GM12872 (cell line): ENCODE measurements around the gene ERICH6B.

Experiments
- CTCF ChIP-seq: IDR thresholded peaks from 3 replicates; pipeline ENCODE4 v1.5.1; 2011; ENCODE audit warnings: low read depth, mild to moderate bottlenecking, low read length, moderate library complexity; ENCODE audit not compliant: insufficient read depth

Gene ERICH6B

DNA sequence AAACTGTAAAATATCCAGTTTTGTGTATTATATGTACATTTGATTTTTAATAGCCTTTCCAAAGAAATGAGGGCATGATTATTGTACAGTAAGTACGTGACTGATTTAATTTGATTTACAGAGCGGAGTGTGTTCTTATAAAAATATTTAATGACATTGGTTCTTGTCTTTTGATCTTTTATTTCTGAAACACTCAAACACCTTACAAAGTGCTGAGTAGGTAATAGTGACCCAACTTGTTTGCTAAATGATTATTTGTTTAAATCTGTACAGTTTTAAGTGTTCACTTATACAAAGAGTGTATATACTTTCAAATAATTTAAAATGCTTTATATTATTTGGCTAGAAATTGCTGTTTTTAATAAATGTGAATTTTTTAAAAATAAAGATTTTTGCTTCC, 79.3 kb downstream of the ERICH6B start:
- no peak for TF ChIP-seq CTCF

DNA sequence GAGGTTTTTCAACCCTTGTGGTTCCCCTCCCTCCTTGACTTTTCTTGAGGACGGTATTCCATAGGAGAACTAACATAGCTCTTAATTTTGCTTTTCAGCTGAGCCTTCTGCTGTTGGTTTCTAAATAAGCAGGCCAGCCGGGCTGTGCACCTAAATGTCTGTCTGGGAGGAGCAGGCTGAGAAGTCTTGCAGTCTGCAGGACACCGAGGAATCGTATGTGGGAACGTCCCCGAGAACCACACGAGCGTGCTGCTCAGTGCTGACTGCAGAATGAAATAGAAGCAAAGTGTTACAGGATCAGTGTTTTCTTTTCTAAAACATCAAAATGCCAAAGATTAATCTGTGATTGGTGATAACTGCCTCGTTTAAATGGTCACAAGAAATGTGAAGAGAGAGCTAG, 80.9 kb downstream of the ERICH6B start:
- TF ChIP-seq CTCF: no peak

DNA sequence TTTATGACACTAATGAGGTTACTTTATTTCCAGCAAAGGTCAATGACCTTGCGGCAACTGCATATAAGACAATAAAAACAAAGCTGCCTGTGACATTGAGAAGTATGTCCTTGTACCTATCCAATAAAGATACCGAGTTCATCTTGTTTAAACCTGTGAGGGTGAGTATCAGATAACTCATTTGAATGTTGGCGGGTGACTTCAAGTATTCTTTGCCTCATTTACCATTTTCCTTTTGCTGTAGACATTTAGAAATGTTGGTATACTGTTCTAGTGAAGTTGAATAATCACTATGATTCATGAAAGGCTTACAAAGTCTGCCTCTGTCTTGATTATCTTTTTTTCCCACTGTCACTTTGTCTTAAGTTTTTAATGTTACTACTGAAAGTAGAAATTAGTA, 85.8 kb downstream of the ERICH6B start:
- no peak for TF ChIP-seq CTCF

- TF ChIP-seq CTCF: no peak
Observed at GRCh38 chr13:45527699-45528462, 87.7 kb downstream of the ERICH6B start.

- TF ChIP-seq CTCF: no peak
Observed at GRCh38 chr13:45522571-45522970, 93.0 kb downstream of the ERICH6B start.

- TF ChIP-seq CTCF: no peak
Observed at GRCh38 chr13:45521297-45521696, 94.2 kb downstream of the ERICH6B start.

DNA sequence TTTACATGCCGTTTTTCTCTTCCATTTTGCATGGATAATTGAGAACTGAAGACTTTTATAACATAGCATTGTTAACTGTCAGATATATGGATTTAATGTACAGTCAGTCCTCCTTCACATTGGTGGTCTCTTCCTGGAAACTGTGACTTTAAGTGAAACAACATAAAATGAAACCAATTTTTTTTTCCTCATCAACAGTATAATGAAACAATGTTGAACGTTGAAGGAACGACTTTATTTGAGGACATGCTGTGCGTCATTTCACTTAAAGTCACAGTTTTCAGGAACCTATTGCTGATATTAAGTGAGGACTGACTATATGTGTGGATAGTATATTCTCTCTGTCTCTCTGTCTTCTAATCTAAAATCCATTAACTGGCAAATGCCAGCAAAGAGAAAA, 96.0 kb downstream of the ERICH6B start:
- TF ChIP-seq CTCF: no peak
